Measurements from ENCODE around the gene SDF4. TPM values are rescaled to one million over a fixed set of nuclear protein-coding genes. Genes with fewer than 3 reads are reported as not detected.
"Not testable (repeated sequence)": the region's sequence is repeated elsewhere in the genome, so short reads cannot be mapped to it uniquely, and the experiment has no call there.

SDF4 gene
- total RNA-seq, 1 donor from 2014 or later: 308 TPM

DNA sequence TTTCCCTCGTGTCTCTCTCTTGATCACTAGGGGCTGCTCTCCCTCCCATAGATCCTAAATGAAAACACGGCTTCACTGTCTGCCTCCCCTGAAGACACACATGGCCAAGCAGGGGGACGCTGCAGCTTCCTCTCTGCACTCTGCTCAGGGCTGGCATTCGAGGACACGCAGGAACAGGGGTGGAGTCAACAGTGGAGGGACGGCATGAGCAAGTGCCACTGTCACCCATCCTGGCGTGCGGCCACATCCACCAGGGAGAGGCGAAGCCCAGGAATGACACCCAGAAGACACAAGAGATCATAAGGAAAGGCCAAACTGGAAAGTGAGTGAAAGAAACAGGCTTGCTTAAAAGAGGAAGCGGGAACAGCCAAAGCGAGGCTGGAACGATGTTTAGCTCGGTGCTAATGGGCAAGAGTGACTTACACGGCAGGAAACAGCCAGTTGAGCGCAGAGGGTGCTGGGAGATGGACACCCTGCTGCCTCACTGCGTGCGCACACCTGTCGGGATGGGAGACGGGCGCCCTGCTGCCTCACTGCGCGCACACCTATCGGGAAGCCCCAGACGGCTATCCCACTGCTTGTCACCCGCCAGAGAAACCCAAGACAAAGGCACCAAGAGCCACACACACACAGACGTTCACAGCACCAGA lies 28.3 kb upstream of the SDF4 start:
- DNase-seq (ENCODE audit: extremely low read depth, low read depth, low spot score): no peak

- DNase-seq (ENCODE audit: extremely low read depth, low read depth, low spot score): no peak
These were observed 27.7 kb upstream of the SDF4 start for GRCh38 chr1:1259540-1259939.

GRCh38 chr1:1259119-1259488 lies 27.3 kb upstream of the SDF4 start:
- DNase-seq (ENCODE audit: extremely low read depth, low read depth, low spot score): no peak

DNA sequence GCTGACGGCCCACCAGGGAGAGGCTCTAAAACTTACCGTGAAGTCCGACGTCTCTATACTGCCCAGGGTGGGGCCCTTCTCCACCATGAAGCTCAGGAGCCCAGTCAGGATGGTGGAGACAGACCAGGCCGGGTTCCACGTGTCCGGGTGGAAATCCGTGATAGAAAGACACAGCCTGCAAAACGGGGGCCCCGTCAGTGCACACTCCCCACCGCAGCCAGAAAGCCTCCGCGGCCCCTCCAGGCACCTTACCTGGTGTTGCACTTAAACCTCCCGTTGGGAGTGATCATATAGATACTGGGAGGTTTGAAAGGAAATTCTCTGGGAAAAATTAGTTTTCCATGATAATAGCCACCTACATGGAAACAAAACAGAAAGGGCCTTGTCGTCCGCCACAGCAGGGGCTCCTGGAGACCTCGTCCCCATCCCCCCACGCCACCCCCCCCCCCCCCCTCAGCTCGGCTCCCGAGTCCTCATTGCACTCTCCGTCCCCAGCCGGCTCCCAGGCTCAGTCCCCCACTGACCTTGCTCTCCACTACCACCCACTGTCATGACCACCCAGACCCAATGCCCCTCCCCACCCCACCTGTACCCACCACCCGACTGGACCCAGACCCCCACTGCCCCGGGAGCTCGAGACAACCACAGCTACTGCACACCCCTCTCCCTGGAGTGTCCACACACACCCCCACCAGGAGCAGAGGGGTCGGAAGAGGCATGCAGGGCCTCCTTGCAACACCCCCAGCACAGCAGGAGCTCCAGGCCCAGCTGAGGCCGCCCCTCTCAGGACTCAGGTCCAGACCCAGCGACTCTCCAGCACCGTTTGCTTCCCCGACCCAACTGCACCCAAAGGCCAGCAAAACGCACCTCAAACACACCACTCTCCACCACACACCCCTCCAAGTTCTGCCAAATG lies 25.4 kb upstream of the SDF4 start:
- no peak for DNase-seq (ENCODE audit: extremely low read depth, low read depth, low spot score)

- DNase-seq (ENCODE audit: extremely low read depth, low read depth, low spot score): no peak
These were observed 23.8 kb upstream of the SDF4 start for GRCh38 chr1:1255611-1256010.

- no peak for DNase-seq (ENCODE audit: extremely low read depth, low read depth, low spot score)
These were observed 23.3 kb upstream of the SDF4 start for GRCh38 chr1:1255078-1255477.

DNA sequence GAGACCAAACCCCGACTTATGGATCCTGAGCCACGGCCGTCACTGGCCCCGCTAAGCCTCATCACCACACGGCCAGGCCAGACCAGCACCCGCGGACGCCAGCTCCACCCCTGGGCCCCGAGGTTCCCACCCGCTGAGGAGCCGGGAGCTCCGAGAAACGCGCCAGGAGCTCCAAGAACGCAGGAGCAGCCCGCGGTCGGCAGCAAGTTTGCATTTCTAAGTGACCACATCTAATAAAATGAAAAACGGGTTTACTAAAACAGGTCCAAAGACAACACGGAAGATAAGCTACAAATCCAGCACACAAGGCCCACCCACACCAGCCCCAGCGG lies 22.8 kb upstream of the SDF4 start:
- no peak for DNase-seq (ENCODE audit: extremely low read depth, low read depth, low spot score)

DNA sequence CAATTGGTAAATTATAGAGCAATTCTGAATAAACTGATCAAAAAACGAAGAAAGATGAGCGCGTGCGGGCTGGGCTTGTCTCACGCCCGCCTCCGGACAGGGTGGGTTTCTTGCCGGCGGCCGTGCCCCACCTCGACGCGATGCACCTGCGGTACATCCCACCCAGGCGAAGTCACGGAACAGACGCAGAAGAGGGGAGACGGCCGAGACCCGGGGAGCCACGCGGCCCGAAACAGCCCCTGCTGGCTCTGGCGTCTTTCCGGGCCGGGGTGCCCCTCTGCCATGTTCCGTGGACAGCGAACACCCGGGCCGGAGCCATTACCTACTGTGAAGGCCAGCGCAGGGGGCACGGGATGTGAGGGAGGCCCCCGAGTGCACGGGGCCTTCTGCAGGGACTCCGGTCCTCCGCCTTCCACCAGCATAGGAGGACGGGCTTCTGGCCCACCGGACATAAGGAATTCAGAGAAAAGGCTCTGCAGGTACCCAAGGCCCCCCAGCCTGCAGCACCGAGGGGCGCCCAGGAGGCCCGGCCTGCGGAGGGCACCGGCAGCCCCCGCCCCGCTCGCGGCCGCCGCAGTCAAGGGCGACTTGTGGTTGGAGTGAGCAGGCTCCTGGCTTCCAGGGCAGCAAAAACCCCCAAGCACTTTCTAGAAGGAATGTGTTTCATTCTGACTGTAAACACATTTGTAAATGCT lies 22.3 kb upstream of the SDF4 start:
- no peak for DNase-seq (ENCODE audit: extremely low read depth, low read depth, low spot score)

DNA sequence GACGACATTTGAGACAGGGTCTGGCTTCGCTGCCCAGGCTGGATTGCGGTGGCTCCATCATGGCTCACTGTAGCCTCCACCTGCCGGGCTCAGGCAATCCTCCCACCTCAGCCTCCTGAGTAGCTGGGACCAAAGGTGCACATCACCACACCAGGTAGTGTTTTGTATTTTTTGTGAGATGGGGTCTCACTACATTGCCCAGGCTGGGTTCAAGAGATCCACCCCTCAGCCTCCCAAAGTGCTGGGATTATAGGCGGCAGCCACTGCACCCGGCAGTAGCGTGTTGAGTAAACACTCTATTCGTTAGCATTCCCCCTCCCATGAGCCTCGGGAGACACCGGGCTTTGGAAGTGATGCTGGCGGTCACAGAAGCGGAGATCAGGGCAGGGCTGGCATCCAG lies 21.5 kb upstream of the SDF4 start:
- no peak for DNase-seq (ENCODE audit: extremely low read depth, low read depth, low spot score)

GRCh38 chr1:1250786-1251284 lies 19.0 kb upstream of the SDF4 start:
- DNase-seq (ENCODE audit: extremely low read depth, low read depth, low spot score): no peak

GRCh38 chr1:1248009-1248913 lies 16.5 kb upstream of the SDF4 start:
- not testable (repeated sequence) for DNase-seq (ENCODE audit: extremely low read depth, low read depth, low spot score)

- no peak for DNase-seq (ENCODE audit: extremely low read depth, low read depth, low spot score)
These were observed 15.6 kb upstream of the SDF4 start for GRCh38 chr1:1247341-1247913.

DNA sequence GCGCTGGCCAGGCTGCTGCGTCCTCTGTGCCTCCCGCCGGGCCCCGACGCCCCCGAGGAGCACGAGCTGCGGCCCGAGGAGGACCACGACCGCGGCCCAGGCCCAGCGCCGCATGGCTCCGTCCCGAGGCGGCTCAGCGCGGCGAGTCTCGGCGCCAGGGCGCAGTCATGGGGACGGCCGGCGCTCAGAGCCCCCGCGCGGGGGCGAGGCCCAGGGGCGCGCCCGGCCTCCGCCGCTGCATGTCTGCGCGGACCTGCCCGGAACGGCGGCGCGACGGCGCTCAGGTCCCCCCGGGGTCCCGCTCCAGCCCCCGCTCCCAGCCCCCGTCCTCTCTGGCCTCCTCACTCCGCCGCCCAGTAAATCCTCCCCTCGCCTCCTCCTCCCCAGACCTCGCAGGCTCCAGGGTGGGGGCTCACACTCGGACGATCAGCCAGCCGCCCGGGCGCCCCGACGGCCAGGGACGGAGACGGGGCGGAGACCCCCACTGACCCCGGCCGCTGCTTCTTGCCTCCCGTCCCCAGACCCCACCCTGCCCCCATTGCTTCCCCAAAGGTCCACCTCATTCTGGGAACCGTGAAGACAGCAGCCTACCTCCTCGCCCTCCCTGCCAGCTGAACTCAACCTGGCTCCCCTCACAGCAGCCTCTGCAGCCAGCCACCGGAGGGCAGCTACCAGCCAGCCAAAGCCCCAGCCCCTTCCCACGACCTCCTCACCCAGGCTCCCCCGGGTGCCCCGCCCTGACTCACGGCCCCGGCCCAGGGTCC lies 15.0 kb upstream of the SDF4 start, which contains the start of gene C1QTNF12:
TSS of gene C1QTNF12 (minus strand) at position 146 of the 764 bp plus-strand sequence. CDS start at position 114, 32 bp downstream.
- DNase-seq (ENCODE audit: extremely low read depth, low read depth, low spot score): no peak

GRCh38 chr1:1245817-1246576 lies 14.2 kb upstream of the SDF4 start:
- no peak for DNase-seq (ENCODE audit: extremely low read depth, low read depth, low spot score)

GRCh38 chr1:1245178-1245816 lies 13.5 kb upstream of the SDF4 start:
- no peak for DNase-seq (ENCODE audit: extremely low read depth, low read depth, low spot score)

DNA sequence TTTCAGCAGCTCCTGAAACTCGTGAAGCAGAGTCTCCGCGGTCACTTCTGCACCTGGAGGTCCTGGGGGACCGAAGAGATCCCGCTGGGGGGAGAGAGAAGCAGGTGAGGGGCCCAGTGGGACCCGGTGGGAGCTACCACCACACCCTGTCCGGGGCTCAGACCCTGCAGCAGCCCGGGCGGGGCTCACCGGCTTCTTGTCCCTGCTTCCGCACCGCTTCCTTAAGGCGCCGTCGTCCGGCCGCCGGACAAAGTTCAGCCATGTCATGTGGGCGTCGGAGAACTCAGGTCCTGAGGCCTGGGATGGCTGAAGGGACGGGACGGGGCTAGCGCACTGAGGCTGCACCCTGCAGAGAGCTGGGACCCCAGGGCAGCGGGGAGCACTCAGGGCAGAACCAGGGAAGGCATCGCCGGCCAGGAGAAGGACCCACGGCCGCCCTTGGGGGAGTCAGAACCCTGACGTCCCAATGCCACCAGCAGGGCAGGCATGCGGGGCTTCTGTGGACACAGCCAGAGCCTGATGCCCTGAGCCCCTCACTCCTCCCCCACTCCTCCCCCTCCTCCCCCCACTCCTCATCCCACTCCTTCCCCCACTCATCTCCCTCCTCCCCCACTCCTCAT lies 12.5 kb upstream of the SDF4 start:
- no peak for DNase-seq (ENCODE audit: extremely low read depth, low read depth, low spot score)

DNA sequence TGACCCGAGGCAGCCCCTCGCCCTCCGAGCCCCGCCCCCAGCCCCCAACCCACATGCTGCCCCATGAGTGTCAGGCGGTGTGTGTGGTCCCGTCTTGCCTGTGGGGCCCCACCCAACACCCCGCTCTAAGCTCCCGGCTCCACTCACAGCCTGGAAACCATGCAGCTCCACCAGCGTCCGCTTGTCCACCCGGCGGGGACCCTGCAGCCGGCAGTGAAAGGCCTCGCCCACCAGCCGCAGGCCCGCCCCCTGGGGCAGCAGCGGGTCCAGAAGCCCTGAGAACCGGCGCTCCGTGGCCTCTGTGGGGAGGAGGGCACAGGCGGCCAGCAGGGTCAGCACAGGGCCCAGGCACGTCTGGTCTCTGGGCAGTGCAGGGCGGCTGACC lies 12.0 kb upstream of the SDF4 start:
- no peak for DNase-seq (ENCODE audit: extremely low read depth, low read depth, low spot score)

DNA sequence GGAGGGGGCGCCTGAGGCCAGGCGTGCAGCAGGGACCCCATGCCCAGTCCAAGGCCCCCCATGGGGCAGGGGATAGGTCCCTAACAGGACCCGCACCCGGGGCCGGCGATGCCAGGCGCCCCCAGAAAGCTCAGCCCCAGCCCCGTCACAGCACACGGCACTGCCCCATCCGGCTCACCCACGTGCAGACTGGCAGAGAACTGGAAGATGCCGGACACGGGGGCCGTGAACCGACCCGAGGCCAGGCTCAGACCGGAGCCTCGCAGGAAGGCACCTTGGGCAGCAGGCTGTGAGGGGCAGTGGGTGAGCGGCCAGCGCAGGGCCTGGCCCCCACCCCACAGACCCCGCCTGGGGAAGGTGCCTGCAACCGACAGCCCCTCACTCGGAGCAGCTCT lies 11.5 kb upstream of the SDF4 start:
- no peak for DNase-seq (ENCODE audit: extremely low read depth, low read depth, low spot score)
